B cell (primary cell): ENCODE data around the gene AKR1B1. TPM values are rescaled to one million over a fixed set of nuclear protein-coding genes. Genes with fewer than 3 reads are reported as not detected.

ENCODE experiments used
- ATAC-seq: fragments of 200-7000 bp; cut with Tn5 transposase; one replicate; pipeline ENCODE4 v1.10.0; 2021; ENCODE audit warnings: low read depth, mild to moderate bottlenecking, moderate number of reproducible peaks, moderate library complexity
- CTCF ChIA-PET: fragments of 350-600 bp; sonication (Branson Sonifier 250); formaldehyde crosslinking; loops from one replicate; lab custom pipeline; 2021; ENCODE audit warnings: antibody characterized with exemption, inconsistent platforms; lab: Charles Lee
- POLR2A ChIA-PET: fragments of 350-600 bp; sonication (Branson Sonifier 250); formaldehyde crosslinking; loops from one replicate; lab custom pipeline; 2021; ENCODE audit warnings: antibody characterized with exemption; lab: Charles Lee
- DNase-seq: peaks from one replicate; pipeline ENCODE4 v3.0.0; 2013
- H2AFZ ChIP-seq: 2 replicates; pipeline ENCODE4 v1.6.1; 2012; ENCODE audit warnings: mild to moderate bottlenecking, low read depth, low read length; ENCODE audit not compliant: insufficient read depth, poor library complexity, severe bottlenecking
- H3K27ac ChIP-seq, 2 donors: 1 replicate in 1 of 2; 2 replicates in 1 of 2; pipeline ENCODE4 v1.5.1; 2012 to 2013; ENCODE audit warnings: low read length in 2 of 2, mild to moderate bottlenecking in 2 of 2, moderate library complexity in 1 of 2
- H3K27me3 ChIP-seq, 4 experiments: fragments of 200-600 bp in 1 of 4; sonication (generic) in 1 of 4; replicated peaks in 1 of 4; 1 replicate in 2 of 4; 2 replicates in 2 of 4; pipeline versions ENCODE4 v1.6.1 to v1.7.0; 2013 to 2016; ENCODE audit warnings: low read length in 3 of 4, mild to moderate bottlenecking in 2 of 4, mixed read lengths in 1 of 4, moderate library complexity in 1 of 4; ENCODE audit not compliant: insufficient read depth in 4 of 4, control insufficient read depth in 3 of 4; ENCODE audit errors: control extremely low read depth in 1 of 4
- H3K36me3 ChIP-seq, 2 experiments: replicated peaks in 1 of 2; 1 replicate in 1 of 2; 2 replicates in 1 of 2; pipeline versions ENCODE4 v1.6.1 to v1.7.1; 2013; ENCODE audit warnings: low read length in 1 of 2; ENCODE audit not compliant: insufficient read depth in 2 of 2, control insufficient read depth in 1 of 2; ENCODE audit errors: control extremely low read depth in 1 of 2, extremely low read depth in 1 of 2
- H3K4me1 ChIP-seq, 2 donors: fragments of 200-600 bp in 1 of 2; sonication (generic) in 1 of 2; 1 replicate in 1 of 2; 2 replicates in 1 of 2; pipeline versions ENCODE4 v1.5.1 to v1.6.1; 2013 to 2017; ENCODE audit warnings: low read length in 2 of 2; ENCODE audit not compliant: control insufficient read depth in 2 of 2, insufficient read depth in 2 of 2
- H3K4me2 ChIP-seq: replicated peaks from 2 replicates; pipeline ENCODE3; 2012; ENCODE audit warnings: mild to moderate bottlenecking, low read depth, low read length; ENCODE audit not compliant: poor library complexity, severe bottlenecking
- H3K4me3 ChIP-seq, 5 experiments: fragments of 200-600 bp in 1 of 5; sonication (generic) in 1 of 5; 1 replicate in 3 of 5; 2 replicates in 2 of 5; pipeline versions ENCODE4 v1.5.1 to v1.7.0; 2011 to 2016; ENCODE audit warnings: low read length in 4 of 5, mild to moderate bottlenecking in 4 of 5, low read depth in 2 of 5, control low read depth in 1 of 5, moderate library complexity in 1 of 5; ENCODE audit not compliant: insufficient read depth in 1 of 5; ENCODE audit errors: control extremely low read depth in 1 of 5, extremely low read depth in 1 of 5
- H3K79me2 ChIP-seq: fragments of 200-600 bp; sonication (generic); one replicate; pipeline ENCODE4 v1.6.0; 2016; ENCODE audit warnings: low read length; ENCODE audit not compliant: control insufficient read depth, insufficient read depth
- H3K9ac ChIP-seq: fragments of 200-600 bp; sonication (generic); 2 replicates; pipeline ENCODE4 v1.6.1; 2017; ENCODE audit warnings: mild to moderate bottlenecking, low read length, moderate library complexity
- H3K9me3 ChIP-seq, 3 donors: one replicate each; pipeline versions ENCODE4 v1.6.1 to v1.7.1; 2013; ENCODE audit warnings: low read length in 2 of 3; ENCODE audit not compliant: control insufficient read depth in 2 of 3, insufficient read depth in 1 of 3; ENCODE audit errors: control extremely low read depth in 1 of 3
- H4K20me1 ChIP-seq: 2 replicates; pipeline ENCODE4 v1.6.0; 2012; ENCODE audit warnings: mild to moderate bottlenecking, low read length; ENCODE audit not compliant: insufficient read depth, control insufficient read depth, poor library complexity, severe bottlenecking
- H3K27ac Mint-ChIP-seq: one replicate; pipeline ENCODE4 v1.8.0; 2021; ENCODE audit warnings: mixed read lengths
- H3K27me3 Mint-ChIP-seq: one replicate; pipeline ENCODE4 v1.8.0; 2021; ENCODE audit warnings: mixed read lengths
- H3K4me1 Mint-ChIP-seq: one replicate; pipeline ENCODE4 v1.8.0; 2021; ENCODE audit warnings: mixed read lengths
- H3K4me3 Mint-ChIP-seq: one replicate; pipeline ENCODE4 v1.8.0; 2021; ENCODE audit warnings: mixed read lengths
- H3K9me3 Mint-ChIP-seq: one replicate; pipeline ENCODE4 v1.8.0; 2022; ENCODE audit warnings: mixed read lengths; ENCODE audit not compliant: insufficient read depth
- CTCF ChIP-seq: fragments of 200-600 bp; IDR thresholded peaks from one replicate; pipeline ENCODE4 v1.8.0; 2022; ENCODE audit warnings: antibody characterized with exemption, mild to moderate bottlenecking
- EZH2 ChIP-seq: IDR thresholded peaks from 2 replicates; pipeline ENCODE4 v1.6.1; 2012; ENCODE audit warnings: borderline replicate concordance, low read depth, mild to moderate bottlenecking, moderate library complexity, low read length; ENCODE audit not compliant: insufficient read depth, poor library complexity, severe bottlenecking
- WGBS: methylation state at CpG from one replicate; pipeline ENCODE4 v1.1.5; 2013; ENCODE audit warnings: missing lambda C conversion rate; ENCODE audit not compliant: insufficient coverage; 5-methylcytosine and 5-hydroxymethylcytosine counted together
- intact Hi-C: fragments of 100-400 bp; cut with micrococcal nuclease; formaldehyde crosslinking; loops from one replicate; pipeline ENCODE4 v1.10.0; 2022
- polyA plus RNA-seq: library from polyadenylated mRNA; depleted of rRNA; stranded (reverse); fragments of >200 nt; gene quantifications from 2 replicates; pipeline ENCODE4 v1.2.3, GENCODE V29; 2012
- total RNA-seq, 2 donors: library from RNA; stranded (reverse); fragments of 120-200 nt in 1 of 2; gene quantifications; 1 replicate in 1 of 2; 2 replicates in 1 of 2; pipeline versions ENCODE4 v1.2.3 to v1.2.4, GENCODE V29; 2013 to 2022

Gene AKR1B1
- total and polyA plus RNA-seq, 2 donors (not counting 1 experiment from before 2014, with no cell fraction given) = 82.9 to 89.6 TPM

GRCh38 chr7:134480730-134481129, 21.8 kb upstream of the AKR1B1 start:
- no peak for TF ChIP-seq EZH2
- TF ChIP-seq CTCF = no peak
- Histone ChIP-seq H3K9ac (no peak overlapping the region), H3K4me1 (no peaks in the 10 kb centered on the region), H3K4me2 (no peak overlapping the region), H3K27ac (no peak overlapping the region), H3K36me3 (no peaks in the 10 kb centered on the region), H3K27me3 (no peaks in the 10 kb centered on the region), H3K9me3 (no peaks in the 10 kb centered on the region), H3K79me2 (no peaks in the 10 kb centered on the region), H2AFZ (no peak overlapping the region), H3K4me3 (no peak overlapping the region), H4K20me1 (no peaks in the 10 kb centered on the region)
- Mint-ChIP-seq H3K4me1 (no peaks in the 10 kb centered on the region), H3K27ac (no peak overlapping the region), H3K27me3 (peaks cover 19% of the 10 kb centered on the region), H3K4me3 (no peak overlapping the region), H3K9me3 (no peaks in the 10 kb centered on the region)
- CTCF ChIA-PET = interaction anchor here (1.7 to 1.8 kb wide), 2 partner anchors 48 to 125 kb away, joined by 4 to 14 read pairs; no protein-coding TSS in a partner anchor
- ATAC-seq (no peak), DNase-seq (no peak)
- WGBS = no CpG with 5 or more reads among the region's 2 CpGs
- POLR2A ChIA-PET = interaction anchor here (0.7 kb wide), 1 partner anchor 36 kb away, joined by 3 read pairs; no protein-coding TSS in a partner anchor
- intact Hi-C loops = no loop called here

DNA sequence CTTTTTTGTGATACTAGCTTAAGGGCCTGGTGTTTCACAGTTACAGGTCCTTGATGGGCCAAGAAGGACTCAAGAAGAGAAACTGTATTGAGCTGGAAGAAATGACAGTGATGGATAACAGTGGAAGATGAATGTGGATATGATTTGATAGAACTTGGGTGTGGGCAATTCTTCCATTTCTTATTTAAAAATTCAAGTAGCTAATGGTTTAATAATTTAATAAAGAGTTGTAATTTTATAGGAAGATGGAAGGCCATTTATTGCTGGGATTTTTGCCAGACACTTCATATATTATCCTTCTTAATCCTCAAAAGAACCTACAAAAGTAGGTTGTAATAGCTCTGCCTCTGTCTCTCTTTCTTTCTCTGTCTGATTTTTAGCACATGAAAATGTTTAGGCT, 21.3 kb upstream of the AKR1B1 start:
- Mint-ChIP-seq H3K4me1 (no peaks in the 10 kb centered on the region), H3K27ac (no peak overlapping the region), H3K27me3 (peaks cover 19% of the 10 kb centered on the region), H3K9me3 (no peaks in the 10 kb centered on the region), H3K4me3 (no peak overlapping the region)
- ChIA-PET POLR2A (interaction anchor here (0.7 kb wide), 1 partner anchor 36 kb away, joined by 3 read pairs; no protein-coding TSS in a partner anchor), CTCF (interaction anchor here (0.6 to 1.8 kb wide), 4 partner anchors 22 to 157 kb away, joined by 3 to 14 read pairs (median 4); no protein-coding TSS in a partner anchor)
- no peak for ATAC-seq
- no peaks in the 10 kb centered on the region for H3K9me3 ChIP-seq
- H3K4me2 ChIP-seq = no peak overlapping the region
- intact Hi-C loops = no loop called here
- H3K79me2 ChIP-seq = no peaks in the 10 kb centered on the region
- no peak overlapping the region for H3K9ac ChIP-seq
- H3K27me3 ChIP-seq = no peaks in the 10 kb centered on the region
- no peaks in the 10 kb centered on the region for H4K20me1 ChIP-seq
- no peak overlapping the region for H3K27ac ChIP-seq
- no peak overlapping the region for H2AFZ ChIP-seq
- no peaks in the 10 kb centered on the region for H3K4me1 ChIP-seq
- TF ChIP-seq EZH2 (no peak), CTCF (no peak)
- H3K36me3 ChIP-seq = no peaks in the 10 kb centered on the region
- H3K4me3 ChIP-seq = no peak overlapping the region
- no peak for DNase-seq
